ENCODE results near the gene RNF213. TPM values are rescaled to one million over a fixed set of nuclear protein-coding genes. Genes with fewer than 3 reads are reported as not detected.

Gene RNF213
- total and polyA plus RNA-seq, 10 of the 15 experiments (the other 5 are each of a cell fraction or from before 2014, with no cell fraction given) = 18.6 to 145 (median 65.8) TPM

- TF ChIP-seq CHD1 (IDR thresholded peaks at IDR 0.05; ENCODE audit: low read depth, low read length) = no peak
- TF ChIP-seq CEBPB (IDR thresholded peaks at IDR 0.05; ENCODE audit: borderline replicate concordance in 1 of 2, low read depth in 2 of 2, low read length in 2 of 2) = no peak
- no peak for TF ChIP-seq EGR1 (IDR thresholded peaks at IDR 0.05; ENCODE audit: borderline replicate concordance in 1 of 2, low read depth in 2 of 2, low read length in 2 of 2)
Observed at GRCh38 chr17:80216473-80217456, 43.9 kb upstream of the RNF213 start (continued).

- SMC1A ChIA-PET (ENCODE audit: uncharacterized antibody, unreplicated experiment) = interaction anchor here (2.0 kb wide), 1 partner anchor 22 kb away, joined by 8 read pairs; no protein-coding TSS in a partner anchor
- Histone ChIP-seq H3K4me2 (ENCODE audit: control insufficient read depth, insufficient read depth) (no peak overlapping the region), H3K79me2 (ENCODE audit: control insufficient read depth, insufficient read depth, low read length) (peaks cover 4% of the 10 kb centered on the region), H3K9me3 (replicated peaks; ENCODE audit: control insufficient read depth, insufficient read depth, low read length) (no peaks in the 10 kb centered on the region), H3K36me3 (ENCODE audit: control insufficient read depth in 2 of 2, insufficient read depth in 2 of 2, low read length in 1 of 2) (peaks cover 0 to 5% of the 10 kb centered on the region in 2 experiments; a peak in 2 of 4 replicates), H3K4me3 (no peak overlapping the region), H4K20me1 (ENCODE audit: control insufficient read depth, insufficient read depth) (no peaks in the 10 kb centered on the region; the same call in 1 of the 2 replicates), H3K27ac (ENCODE audit: control insufficient read depth, insufficient read depth) (no peak overlapping the region), H3K9ac (ENCODE audit: control insufficient read depth, insufficient read depth, low read length) (no peak overlapping the region), H3K27me3 (replicated peaks in 1 of 2; ENCODE audit: control insufficient read depth in 2 of 2, insufficient read depth in 2 of 2, low read length in 1 of 2) (no peaks in the 10 kb centered on the region), H2AFZ (ENCODE audit: control insufficient read depth, low read depth, low read length) (no peak overlapping the region), H3K4me1 (ENCODE audit: control insufficient read depth, insufficient read depth, low read length) (peaks cover 4% of the 10 kb centered on the region)
- WGBS (ENCODE audit: insufficient coverage, insufficient replicate concordance, low lambda C conversion rate, missing lambda C conversion rate) = 99% methylated on average over 13 of the region's 13 CpGs
- RAD21 ChIA-PET (ENCODE audit: unreplicated experiment) = no interaction called here
- no TSS peak for BruUV-seq (replicated peaks)
- FAIRE-seq (no peak), DNase-seq (ENCODE audit: low read depth, low spot score) (no peak), ATAC-seq (no peak)
- CTCF ChIA-PET = no interaction called here
- intact Hi-C loops (cut with micrococcal nuclease; ENCODE audit: unreplicated experiment) = loop anchor here (5.0 kb wide), 1 partner anchor 34 kb away; no protein-coding TSS in a partner anchor
- POLR2A ChIA-PET = no interaction called here
- in situ Hi-C loops (cut with MboI) = no loop called here
- TF ChIP-seq SIN3A (IDR thresholded peaks at IDR 0.05; ENCODE audit: low read depth, low read length) (no peak), ETV6 (conservative IDR thresholded peaks at IDR 0.05 in 1 of 2, IDR thresholded peaks at IDR 0.05 in 1 of 2; ENCODE audit: borderline replicate concordance in 1 of 2, low read depth in 1 of 2) (no peak), CBFB (IDR thresholded peaks at IDR 0.05; ENCODE audit: low read depth) (no peak), MYB (IDR thresholded peaks at IDR 0.05; ENCODE audit: borderline replicate concordance, low read depth, low read length) (no peak), ZBED1 (IDR thresholded peaks at IDR 0.05; ENCODE audit: borderline replicate concordance) (no peak), NFYA (IDR thresholded peaks at IDR 0.05; ENCODE audit: borderline replicate concordance, low read depth, low read length) (no peak), RUNX3 (IDR thresholded peaks at IDR 0.05; ENCODE audit: low read length) (no peak), ASH2L (IDR thresholded peaks at IDR 0.05; ENCODE audit: borderline replicate concordance, low read depth) (no peak), JUND (IDR thresholded peaks at IDR 0.05; ENCODE audit: low read depth, low read length) (no peak), EGR1 (IDR thresholded peaks at IDR 0.05; ENCODE audit: borderline replicate concordance in 1 of 2, low read depth in 2 of 2, low read length in 2 of 2) (no peak), STAT1 (conservative IDR thresholded peaks at IDR 0.05) (no peak), BCL11A (IDR thresholded peaks at IDR 0.05; ENCODE audit: low read depth, low read length) (no peak), HSF1 (IDR thresholded peaks at IDR 0.05; ENCODE audit: low read depth, low read length) (no peak), CREB1 (IDR thresholded peaks at IDR 0.05; ENCODE audit: low read depth) (no peak)
Observed at GRCh38 chr17:80217703-80218362, 42.8 kb upstream of the RNF213 start.

All from GM12878 (cell line).